DMS114 treated with DMSO at 0.1 percent for 48 hours (cell line): ENCODE measurements around the gene IPO7.

Experiments used
- DNase-seq: peaks from one replicate; lab custom pipeline; 2025; ENCODE audit not compliant: unreplicated experiment; lab: John Stamatoyannopoulos, UW

IPO7 gene

DNA sequence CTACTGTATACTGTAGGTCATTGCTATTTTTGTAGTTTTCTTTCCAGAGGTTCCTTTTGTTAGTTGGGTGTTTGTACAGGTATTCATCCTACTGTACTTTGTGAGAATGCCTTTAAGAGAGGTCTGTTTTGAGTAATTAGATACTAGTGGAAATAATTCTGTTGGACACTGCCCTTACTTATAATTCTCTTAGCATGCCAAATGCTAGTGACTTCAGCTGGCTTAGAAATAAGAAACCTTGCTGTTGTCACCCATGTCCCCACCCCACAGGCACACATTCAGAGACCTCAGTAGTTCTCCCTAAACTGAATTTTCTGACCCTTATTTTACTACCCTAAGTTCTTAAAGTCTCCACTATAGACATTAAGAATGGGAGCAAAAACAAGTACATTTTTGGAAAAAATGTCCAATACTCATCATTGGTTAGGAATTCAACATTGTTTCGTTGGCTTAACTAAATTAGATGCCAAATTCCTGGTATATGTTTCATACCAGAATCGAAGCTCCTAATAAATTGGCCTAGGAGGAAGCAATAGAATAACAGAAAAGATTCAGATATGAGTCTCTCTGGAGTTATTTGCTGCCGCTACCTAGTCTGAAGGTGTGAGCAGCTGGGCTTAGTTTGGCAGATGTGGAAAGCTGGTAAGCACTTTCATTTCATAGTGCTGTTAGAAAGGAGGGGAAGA lies 104.8 kb downstream of the IPO7 start:
- DNase-seq: no peak

DNA sequence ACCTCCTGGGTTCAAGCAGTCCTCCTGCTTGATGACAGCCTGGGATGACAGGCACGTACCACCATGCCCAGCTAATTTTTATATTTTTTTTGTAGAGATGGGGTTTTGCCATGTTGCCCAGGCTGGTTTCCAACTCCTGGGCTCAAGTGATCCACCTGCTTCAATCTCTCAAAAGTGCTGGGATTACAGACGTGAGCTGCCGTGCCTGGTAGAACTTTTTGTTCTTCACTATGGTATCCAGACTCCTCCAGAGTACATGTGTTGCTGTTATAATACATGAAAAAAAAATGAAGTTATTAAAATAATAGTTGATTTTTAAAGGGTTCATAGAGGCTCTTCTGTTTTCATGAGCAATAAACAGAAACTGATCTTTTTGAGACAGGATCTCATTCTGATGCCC lies 105.9 kb downstream of the IPO7 start:
- no peak for DNase-seq

DNA sequence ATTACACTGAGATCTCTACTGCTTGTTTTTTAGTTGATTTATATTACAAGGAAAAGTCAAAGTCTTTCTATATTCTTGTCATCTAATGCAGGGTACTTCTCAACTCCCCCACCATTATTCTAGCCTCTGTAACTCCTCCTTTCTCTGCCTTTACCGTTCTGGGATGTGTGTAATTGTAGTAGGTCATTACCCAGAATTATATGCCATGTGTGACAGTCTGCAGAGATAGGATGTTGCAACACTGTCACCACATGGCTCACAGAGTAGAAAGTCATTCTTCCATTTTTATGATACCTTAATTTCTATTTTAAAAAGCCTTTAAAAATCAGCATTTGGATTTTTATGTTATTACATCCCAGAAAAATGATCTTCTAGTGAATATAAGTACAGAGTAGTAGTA lies 109.0 kb downstream of the IPO7 start:
- no peak for DNase-seq

DNA sequence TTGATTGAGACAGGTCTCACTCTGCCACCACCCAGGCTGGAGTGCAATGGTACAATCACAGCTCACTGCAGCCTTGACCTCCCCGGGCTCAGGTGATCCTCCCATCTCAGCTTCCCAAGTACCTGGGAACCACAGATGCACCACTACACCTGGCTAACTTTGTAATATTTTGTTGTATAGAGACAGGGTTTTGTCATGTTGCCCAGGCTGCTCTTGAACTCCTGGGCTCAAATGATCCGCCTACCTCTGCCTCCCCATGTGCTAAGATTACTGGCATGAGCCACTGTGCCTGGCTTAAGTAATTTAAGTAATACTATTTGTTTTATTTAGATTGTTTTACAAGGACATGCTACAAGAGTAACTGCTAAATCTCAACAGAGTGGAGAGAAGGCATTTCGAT lies 109.9 kb downstream of the IPO7 start:
- no peak for DNase-seq

DNA sequence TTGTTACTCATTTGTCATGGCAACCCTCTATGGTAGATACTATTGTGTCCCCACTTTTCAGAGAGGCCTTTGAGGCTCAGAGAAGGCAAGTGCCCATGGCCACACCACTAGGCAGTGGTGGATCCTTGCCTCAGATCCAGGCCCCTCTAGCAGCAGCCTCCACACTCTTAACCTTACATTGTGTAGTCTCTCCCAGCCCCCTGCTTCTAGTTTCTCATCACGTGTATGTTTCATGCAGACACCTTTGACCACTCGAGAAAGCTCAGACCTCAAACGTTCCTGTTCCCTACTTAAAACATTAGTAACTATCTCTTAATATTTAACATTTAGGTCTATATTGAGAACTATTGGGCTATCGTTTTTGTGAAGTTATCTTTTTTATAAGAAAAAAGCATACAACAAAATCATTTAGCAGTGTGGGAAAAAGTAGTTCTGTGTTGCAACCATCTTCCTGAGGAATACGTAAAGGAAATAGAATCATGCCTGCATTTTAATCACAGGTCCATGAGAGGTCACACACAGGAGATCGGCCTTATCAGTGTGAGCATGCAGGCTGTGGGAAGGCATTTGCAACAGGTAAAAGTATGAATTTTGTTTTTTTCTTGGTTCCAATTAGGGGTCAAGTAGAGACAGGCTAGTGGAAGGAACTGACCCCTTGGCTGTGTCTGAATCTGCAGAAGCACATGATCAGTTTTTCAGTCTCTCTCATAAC lies 111.5 kb downstream of the IPO7 start:
- DNase-seq: no peak
